ENCODE measurements around the gene AFF4.

DNA sequence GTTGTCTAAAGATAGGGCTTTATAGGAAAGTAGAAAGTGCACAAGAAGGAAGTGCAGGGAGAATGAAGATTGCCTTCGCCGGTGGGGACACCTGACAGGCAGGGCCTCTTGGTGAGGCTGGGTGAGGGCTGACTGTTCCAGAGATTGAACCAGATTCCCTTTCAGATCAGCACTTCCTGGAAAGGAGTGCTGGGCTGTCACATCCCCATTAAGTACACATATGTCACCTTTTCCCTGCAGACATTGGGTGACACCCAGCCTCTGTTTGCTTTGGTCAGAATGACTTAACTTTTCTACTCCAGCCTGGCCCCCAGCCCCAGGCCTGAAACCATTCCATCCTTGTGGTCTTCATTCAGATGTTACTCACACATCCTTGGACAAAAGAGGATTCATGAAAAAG lies 125.6 kb downstream of the AFF4 start:
- TF ChIP-seq CTCF (IDR thresholded peaks at IDR 0.05) (no peak), EZH2 (IDR thresholded peaks at IDR 0.05; ENCODE audit: borderline replicate concordance, insufficient read depth, low read depth, low read length, poor library complexity, severe bottlenecking) (no peak)

All from B cell (primary cell).